NCI-H226 (cell line): ENCODE results near the gene TARBP2.

Source experiments
- DNase-seq: peaks from one replicate; pipeline ENCODE4 v3.0.0-alpha.2; 2015

Gene TARBP2, protein sequence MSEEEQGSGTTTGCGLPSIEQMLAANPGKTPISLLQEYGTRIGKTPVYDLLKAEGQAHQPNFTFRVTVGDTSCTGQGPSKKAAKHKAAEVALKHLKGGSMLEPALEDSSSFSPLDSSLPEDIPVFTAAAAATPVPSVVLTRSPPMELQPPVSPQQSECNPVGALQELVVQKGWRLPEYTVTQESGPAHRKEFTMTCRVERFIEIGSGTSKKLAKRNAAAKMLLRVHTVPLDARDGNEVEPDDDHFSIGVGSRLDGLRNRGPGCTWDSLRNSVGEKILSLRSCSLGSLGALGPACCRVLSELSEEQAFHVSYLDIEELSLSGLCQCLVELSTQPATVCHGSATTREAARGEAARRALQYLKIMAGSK

DNA sequence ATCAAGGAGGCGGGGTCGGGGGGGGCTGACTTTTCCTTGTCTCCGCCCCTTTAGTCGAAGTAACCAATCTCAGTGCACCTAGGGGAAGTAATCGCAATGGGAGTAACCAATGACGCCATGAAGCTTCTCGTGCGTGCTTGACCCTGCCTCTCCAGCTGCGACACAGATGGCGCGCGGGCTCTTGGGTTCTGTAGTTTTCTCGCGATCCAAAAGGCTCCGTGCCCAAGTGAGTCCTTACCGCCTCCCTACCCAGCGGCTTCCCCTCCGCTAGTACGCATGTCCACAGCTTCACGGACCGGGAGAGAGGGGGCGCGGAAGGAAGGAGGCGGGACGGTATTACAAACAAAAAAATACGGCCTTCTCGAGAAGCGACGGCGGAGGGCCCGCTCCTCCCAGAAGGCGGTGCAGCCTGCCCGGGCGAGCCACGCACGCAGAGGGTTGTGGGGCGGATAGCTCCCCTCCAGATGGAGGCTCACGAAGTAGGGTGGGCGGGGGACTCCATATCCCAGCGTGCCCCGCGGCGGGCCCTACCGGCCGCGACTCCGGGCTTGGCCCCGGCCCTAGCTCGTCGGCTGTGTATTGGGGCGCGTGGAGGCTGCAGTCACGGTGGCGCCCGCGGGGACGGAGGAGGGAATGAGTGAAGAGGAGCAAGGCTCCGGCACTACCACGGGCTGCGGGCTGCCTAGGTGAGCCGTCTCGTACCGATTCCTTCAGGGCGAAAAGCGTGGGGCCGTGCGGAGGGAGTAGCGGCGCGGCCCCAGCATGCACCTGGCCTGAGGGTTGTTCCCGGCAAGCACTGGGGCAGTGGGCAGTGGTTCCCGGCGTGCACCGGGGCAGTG lies at the start of gene TARBP2:
TARBP2 (plus strand) TSS at position 508 of the 839 bp plus-strand sequence; CDS start at position 634, 126 bp downstream.
- DNase-seq: peak; percentile 100

DNA sequence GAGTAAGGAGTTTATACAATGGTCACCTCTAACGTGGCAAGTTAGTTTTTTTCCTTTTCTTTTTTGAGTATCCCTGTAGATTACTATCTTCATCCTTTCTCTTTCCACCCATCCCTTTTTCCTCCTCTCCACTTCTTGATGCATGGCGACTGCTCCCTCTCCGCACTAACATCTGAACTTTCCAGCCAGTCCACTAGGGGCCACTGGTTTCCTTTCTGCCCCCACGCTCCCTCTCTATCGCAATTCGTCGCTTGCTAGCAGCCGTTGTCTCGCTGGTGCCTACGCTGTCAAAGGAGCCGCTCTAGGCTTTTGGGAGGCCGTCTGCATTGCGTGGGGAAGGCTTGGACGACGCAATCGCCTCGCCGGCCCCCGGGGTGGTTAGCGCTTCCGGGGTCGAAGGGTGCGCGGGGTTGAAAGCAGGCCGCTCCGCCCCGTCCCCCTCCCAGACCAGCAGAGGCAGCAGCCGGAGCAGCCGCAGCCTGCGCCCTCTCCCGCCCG lies 49.4 kb upstream of the TARBP2 start, which contains the start of gene PCBP2:
PCBP2 (plus strand) TSS at position 442 of the 498 bp plus-strand sequence. CDS start 2,699 bp downstream, outside the sequence.
- DNase-seq: peak; percentile 100

DNA sequence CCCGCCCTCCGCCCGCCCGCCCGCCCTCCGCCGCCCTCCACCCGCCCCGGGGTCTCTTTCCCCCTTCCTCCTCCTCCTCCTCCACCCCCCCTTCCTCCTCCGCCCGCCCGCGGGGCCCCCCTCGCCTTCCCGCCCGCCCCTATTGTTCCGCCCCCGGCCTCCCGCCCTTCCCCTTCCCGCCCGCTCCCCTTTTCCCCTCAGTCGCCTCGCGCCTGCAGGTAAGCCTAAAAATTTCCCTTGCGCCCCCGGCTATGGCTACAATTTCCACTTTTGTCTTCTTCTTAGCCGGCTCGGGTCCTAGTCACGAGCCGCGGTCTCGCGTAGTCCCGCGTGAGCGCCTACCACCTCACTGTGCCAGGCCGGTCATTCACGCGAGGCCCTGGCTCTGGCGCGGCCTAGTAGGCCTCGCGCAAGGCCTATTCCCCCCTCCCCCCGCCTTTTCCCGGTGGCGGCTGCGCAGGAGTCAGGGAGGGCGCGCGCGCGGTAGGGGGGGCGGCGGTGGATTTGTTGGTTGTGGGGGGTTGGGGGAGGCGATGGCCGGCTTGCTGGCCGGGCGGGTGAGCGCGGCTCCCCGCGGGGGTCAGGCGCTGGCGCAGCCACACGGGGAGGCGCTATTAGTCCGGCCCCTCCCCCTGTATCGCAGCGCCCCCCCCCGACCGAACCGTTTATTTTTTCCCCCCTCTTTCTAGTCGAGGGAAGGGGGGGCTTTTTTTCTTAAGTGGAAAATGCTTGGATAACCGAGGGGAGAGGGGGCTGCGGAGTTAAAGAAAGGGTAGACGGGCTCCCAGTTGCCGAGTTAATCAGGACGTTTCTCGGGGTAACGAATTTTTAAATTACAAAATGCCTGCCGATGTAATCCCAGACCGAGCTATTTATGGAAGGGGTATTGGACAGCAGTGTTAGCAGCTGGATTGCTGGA lies 48.7 kb upstream of the TARBP2 start:
- DNase-seq: peak; percentile 88

DNA sequence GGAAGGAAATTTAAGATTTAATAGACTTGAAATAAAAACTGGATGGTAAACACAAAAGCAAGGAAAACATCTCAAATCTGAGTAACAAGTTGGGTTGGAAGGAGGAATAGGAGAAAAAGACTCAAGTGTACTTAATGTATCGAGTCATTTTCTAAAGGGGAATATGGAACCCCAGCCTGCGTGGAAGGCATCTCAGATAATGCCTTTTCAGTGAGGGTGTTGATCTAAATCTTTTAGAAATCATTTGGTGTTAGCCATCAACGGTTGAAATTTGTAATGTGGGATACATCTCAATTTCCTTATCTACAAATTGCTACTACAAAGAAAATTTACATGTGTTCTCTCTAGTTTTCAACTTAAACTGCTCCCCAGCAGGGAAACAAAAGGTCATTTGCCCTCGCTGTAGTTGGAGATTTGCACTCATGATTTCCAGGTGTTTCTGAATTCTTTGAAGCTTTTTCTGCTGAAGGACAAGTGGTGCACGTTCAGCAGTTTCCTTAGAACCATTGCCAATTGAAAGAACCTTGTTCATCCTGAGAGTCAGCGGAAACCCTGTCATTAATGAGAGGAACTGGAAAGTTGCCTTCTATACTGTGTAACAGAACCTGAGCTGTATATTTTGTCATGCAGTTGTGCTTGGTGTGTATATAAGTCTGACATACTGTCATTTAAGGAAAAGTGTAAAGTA lies 47.0 kb upstream of the TARBP2 start:
- DNase-seq: no peak

DNA sequence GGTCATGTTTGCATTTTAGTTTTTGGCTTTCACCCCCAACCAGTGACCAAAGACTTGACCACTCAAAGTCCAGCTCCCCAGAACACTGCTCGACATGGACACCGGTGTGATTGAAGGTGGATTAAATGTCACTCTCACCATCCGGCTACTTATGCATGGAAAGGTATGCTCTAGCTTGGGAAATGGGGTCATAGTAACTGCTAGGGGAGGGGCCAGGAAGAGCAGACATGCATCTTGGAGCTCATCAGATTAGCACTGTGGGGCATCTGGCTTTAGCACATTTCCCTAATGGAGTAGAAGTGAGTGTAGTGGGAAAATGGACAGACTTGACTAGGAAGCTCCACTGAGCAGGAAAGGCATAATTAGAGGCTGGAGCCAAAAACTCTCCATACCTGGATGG lies 46.4 kb upstream of the TARBP2 start:
- no peak for DNase-seq

DNA sequence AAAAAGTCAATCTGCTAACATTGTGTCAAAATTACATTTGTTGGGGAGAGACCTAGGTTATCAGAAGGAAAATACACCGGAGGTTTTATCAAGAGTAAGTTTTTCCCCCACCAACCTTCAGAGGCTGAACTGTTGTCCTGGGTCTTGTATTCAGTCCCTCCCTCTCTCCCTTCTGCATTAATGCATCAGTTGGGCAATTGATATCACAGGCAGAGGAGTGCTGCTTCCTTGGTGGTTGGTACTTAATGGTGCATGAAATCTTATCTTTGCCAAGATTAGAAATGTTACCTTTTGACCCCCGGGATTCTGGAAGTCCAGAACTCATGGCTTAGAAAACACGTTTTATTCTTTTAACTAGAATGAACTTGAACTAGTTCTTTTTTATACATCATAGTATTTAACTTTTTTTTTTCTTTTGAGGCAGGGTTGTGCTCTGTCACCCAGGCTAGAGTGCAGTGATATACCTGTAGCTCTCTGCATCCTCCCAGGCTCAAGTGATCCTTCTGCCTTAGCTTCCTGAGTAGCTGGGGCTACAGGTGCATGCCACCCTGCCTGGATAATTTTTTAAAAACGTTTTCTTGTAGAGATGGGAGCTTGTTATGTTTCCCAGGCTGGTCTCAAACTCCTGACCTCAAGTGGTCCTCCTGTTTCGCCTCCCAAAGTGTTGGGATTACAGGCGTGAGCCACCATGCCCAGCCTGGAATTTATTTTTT lies 44.3 kb upstream of the TARBP2 start:
- DNase-seq: peak; percentile 48

DNA sequence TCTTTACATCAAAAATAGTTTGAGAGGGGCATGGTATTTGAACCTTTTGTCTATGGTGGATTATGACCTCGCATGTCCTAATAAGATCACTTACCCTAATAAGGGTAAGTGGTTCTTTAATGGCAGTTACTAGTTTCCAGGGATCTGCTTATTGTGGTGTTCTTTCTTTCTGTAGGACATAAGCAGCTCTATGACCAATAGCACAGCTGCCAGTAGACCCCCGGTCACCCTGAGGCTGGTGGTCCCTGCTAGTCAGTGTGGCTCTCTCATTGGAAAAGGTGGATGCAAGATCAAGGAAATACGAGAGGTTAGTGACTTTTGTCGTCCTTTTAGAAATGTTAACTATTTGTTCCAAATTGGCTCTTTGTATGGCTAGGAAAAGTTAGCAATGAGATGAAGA lies 42.0 kb upstream of the TARBP2 start:
- no peak for DNase-seq

DNA sequence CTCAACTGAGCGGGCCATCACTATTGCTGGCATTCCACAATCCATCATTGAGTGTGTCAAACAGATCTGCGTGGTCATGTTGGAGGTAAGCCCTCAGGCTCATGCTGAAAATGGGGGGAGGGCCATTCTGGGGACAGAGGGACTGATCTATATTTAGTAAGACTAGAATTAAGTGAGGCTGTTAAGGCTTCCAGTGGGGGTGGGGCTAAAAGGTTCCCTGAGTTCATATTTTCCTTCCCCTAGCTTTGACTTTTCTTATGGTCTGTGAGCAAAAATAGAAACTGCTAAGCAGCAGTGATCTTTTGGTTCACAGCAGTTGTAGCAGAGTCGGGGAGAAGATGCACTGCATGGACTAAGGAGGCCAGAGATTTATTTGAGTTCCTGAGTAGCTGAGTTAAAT lies 40.0 kb upstream of the TARBP2 start:
- DNase-seq: no peak

DNA sequence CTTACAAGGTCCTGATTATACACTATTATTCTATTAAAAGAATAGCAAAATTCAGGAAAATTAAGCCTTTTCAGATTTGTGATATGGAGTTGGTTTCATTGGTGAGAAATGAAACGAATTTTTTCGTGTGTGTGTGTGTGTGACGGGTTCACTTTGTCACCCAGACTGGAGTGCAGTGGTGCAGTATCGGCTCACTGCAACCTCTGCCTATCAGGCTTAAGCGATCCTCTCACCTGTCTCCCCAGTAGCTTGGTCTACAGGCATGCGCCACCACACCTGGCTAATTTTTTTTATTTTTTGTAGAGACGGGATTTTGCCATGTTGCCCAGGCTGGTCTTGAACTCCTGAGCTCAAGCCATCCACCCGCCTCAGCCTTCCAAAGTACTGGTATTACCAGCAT lies 39.5 kb upstream of the TARBP2 start:
- DNase-seq: no peak

DNA sequence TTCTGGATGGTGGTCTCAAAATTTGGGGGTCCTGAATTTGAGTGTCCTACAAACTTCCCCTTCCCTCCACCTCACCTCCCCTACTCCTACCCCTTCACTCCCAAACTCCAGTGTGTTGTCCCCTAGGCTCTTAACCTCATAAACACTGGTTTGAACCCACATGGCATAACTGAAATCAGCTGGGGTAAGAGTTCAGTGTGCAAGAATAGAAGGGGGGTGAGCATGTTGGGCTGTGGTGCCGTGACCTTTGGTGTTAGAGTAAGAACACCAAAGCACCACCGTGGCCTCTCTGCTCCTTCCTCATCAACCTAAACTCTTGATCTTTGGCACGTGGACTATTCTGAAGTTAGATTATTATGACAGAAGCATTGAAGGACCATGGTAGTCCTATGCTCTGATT lies 38.1 kb upstream of the TARBP2 start:
- DNase-seq: no peak

DNA sequence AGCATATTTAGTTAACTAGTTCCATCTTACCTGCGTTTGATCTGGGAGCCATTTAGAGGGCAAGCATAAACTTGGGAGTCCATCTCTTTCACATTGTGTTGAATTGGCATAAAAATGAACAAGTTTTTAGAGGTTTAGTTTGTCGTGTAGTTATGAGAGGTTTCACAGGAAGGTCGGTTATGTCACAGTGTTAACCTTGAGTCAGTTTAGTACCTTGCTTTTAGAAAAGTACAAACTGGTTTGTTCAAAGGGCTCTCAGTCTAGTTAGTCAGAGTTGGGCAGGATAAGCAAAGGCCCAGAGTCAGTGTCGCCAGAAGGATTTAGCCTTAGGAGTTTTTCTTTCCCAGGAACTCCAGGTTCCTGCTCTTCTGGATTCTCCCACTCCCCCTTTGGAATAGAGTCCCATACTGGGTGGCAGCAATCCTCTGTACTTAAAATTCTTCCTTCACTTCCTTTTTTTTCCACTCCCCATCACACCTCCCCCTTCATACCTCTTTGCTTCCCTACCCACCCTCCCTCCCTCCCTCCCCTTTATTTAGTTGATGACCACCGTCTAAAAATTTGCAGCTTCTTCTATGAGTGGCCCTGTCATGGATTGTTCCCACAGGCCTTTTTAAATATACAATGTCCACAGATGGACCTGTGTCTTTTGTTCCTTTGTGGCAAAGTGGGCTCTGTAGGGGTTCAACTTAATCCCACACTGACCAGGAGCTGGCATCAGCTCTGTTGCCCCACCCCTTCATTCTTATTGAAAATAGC lies 37.1 kb upstream of the TARBP2 start:
- DNase-seq: no peak

DNA sequence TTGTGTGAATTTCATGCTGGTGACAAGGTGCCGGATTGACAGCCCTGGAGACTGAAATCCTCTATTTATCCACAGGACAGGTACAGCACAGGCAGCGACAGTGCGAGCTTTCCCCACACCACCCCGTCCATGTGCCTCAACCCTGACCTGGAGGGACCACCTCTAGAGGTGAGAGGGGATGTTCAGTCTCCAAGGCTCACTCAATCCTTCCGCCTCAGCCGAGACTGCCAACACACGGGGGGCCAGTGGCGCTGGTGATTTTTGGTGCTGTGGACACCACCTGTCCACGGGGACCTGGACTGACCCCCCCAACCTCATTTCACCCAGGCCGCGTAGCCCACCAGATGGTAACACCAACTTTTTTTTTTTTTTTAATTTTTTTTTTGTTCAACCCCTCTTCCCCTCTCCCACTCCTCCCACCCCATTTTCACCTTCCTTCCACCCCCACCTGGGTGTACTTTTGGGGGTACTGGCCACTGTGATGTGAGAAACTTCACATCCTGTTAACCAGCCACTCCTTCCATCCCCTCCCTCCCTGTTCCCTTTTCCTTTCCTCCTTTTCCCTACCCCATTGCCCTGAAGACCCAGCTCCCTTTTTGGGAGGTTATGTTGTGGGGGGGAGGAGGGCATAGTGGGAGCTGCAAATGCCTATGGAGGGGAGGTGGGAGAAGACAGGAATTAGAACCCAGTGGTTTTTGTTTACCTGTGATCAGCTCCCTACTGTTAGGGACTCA lies 36.2 kb upstream of the TARBP2 start:
- no peak for DNase-seq

DNA sequence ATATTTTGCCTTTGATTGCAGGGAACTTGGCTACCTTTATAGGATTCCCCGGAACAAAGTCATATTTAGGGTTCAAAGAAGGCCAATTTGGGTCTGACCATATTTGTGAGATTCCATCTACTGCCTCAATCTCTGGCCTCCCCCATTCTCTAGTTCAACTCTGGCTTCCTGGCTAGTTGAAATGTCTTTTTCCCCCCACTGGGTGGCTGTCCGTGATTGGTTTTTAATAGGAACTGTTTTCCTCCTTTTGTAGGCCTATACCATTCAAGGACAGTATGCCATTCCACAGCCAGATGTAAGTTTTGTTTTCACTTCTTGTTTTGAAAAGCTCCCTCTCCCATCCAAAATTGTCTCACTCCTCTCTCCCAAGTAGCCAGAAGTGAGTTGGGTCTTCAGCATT lies 35.4 kb upstream of the TARBP2 start:
- no peak for DNase-seq

DNA sequence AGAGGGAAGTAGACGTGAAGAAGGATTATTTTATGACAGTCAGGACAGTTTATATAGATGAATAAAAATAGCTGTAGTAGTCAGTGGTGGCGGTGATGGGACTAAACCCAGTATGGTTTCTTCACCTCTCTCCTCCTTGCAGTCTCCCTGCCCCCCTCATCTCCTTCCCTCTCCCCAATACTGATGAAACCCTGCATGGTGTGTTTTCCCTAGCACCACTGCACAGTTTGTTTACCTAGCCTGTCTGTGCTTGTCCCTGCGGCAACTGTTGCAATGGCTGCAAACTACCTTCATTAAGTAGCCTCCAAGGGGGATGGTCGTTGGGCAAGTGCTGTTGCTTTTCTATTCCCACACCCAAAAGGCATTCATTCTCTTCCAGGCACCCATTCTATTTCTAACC lies 34.4 kb upstream of the TARBP2 start:
- no peak for DNase-seq

DNA sequence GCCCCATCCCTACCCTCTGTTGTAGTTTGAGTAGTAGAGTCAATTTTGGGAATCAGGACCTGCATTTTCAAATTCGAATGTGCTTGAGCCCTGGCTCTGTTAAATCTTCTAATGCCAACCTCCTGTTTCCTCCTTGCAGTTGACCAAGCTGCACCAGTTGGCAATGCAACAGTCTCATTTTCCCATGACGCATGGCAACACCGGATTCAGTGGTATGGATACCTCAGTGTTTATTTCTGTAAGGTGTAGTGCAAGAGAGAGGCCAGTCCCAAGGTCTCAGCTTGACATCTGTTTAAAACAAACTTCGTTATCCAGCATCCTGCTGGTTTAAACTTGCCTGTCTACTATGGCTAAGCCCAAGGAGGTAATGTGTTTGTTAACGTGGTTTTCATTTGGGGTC lies 34.0 kb upstream of the TARBP2 start:
- DNase-seq: no peak

DNA sequence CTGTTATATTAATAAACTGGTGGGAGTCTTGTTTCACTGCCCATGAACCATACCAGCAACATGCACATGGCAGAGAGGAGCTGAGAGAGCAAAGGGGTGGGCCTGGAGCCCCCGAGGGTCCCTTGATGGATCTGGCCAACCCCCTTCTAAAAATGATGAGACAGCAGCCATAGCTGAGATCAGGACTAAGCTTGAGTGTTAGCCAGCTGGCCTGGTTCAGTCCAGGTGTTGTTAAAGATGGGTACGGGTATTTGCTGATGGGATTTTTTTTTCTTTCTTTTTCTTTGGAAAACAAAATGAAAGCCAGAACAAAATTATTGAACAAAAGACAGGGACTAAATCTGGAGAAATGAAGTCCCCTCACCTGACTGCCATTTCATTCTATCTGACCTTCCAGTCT lies 33.2 kb upstream of the TARBP2 start:
- DNase-seq: no peak

DNA sequence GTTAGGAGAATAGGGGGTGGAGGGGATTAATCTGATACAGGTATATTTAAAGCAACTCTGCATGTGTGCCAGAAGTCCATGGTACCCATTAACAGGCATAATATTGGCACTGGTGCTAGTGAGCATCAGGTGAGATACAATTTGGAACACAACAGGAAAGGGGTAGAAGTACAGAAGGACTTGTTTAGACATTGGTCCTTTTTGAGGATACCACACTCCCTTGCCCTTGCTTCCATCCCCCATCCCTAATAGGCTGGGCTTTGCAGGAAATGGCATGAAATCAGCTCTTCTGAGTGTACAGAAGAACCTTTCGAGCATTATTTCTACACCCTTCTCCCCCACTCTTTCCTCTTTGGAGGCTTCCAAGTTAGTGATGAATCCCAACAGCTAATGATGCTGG lies 32.8 kb upstream of the TARBP2 start:
- DNase-seq: no peak

DNA sequence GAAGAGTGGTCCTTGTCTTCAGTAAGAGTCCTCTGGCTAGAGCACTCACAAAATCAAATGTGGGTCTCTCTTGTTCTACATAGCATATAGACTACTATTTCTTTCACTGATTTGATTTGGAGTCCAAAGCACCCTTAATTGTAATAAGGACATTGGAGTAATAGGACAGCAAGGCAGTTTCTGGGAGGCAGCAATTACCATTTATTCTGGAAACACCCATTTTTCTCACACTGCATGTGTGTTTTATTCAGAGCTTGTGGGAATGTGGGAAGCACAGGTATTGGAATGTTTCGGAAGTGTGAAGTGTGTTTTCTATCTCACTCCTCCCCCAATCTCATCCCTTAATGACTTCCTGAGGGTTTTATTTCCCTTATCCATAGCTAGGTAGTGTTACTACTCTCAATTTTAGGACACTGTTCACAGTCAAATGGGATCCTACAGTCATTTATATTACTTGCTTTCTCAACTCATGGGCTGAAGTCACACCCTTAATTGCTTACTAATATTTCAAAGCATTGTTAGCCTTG lies 29.0 kb upstream of the TARBP2 start:
- DNase-seq: no peak

DNA sequence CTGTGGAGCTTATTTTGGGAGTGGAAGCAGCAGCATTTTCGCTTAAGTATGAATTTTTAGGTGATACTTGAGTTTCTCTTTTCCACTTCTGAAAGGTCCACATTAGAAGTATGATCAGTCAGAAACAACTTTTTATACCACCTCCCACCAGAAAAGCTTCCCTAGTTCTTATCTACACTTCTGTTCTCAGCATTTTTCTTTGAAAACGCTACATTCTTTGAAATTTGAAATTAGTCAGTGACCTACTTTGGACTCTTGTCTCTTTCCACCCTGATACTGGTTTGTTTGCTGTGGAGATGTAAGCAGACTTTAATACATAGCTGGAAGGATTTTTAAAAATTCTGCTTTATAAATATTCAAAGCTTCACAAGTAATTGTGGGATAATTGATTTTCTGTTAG lies 27.0 kb upstream of the TARBP2 start:
- no peak for DNase-seq

DNA sequence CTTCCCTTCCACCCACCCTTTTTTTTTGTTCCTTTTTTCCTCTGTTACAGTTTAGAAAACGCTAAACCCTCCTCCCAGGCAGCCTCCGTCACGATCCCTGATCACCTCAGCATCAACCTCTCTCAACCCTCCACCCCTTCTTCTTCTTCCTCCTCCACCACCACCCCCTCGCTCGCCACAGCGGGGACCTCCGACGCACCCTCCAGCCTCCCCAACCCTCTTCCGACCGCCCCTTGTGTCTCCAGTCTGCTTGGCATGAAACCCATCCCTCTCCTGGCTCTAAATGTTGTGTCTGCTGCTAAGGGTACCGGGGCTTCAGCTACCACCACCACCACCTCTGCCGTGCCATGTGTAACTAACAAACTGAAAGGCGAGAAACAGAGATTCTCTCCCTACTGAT lies 26.3 kb upstream of the TARBP2 start:
- no peak for DNase-seq
